Hepatic stellate cell (primary cell): Measurements from ENCODE around the gene MXD4.
"Not testable (repeated sequence)": the region's sequence is repeated elsewhere in the genome, so short reads cannot be mapped to it uniquely, and the experiment has no call there.

ENCODE experiments used
- DNase-seq: peaks from one replicate; pipeline ENCODE4 v3.0.0; 2011; ENCODE audit warnings: low spot score

MXD4 gene

GRCh38 chr4:2250357-2251072 is 11.4 kb downstream of the MXD4 start:
- DNase-seq: no peak

DNA sequence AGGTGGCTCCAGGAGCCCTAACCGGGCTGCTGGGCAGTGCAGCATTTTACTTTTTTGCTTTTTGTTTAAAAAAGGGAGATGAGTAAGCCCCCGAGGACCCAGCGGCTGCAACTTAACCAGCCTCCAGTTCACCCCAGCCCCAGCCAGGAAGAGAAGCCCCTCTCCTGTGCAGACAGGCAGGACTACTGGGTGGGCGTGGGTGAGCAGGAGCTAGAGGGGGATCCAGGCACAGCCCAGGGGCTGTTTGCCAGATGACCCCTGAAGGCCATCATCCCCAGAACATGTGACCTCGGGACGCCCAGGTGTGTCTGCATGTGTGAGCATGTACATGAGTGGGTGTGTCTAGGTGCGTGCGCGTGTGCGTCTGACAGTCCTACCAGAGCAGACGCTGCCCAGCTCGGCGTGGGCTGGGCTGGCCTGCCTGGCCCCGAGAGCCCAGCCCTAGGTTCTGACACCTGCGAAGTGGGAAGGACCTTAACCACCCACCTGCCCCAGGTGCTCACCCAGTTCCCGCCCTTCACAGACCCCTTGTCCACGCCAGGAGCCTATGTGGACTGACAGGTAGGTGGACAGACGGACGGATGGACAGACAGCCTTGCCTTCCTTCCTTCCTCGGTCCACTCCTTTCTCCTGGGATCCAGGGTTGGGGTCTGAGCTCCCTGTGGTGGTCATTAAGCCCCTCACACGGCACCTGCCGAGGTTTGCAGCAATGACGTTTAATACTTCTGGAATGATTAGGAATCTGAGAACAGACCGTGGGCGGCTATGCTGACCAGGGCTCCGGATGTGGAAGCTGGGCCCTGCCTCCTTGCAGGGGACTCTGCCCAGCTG is 12.2 kb downstream of the MXD4 start:
- peak; percentile 2 for DNase-seq

GRCh38 chr4:2248821-2249261 is 13.1 kb downstream of the MXD4 start:
- DNase-seq: no peak

GRCh38 chr4:2248044-2248780 is 13.7 kb downstream of the MXD4 start:
- peak; percentile 2 for DNase-seq

DNA sequence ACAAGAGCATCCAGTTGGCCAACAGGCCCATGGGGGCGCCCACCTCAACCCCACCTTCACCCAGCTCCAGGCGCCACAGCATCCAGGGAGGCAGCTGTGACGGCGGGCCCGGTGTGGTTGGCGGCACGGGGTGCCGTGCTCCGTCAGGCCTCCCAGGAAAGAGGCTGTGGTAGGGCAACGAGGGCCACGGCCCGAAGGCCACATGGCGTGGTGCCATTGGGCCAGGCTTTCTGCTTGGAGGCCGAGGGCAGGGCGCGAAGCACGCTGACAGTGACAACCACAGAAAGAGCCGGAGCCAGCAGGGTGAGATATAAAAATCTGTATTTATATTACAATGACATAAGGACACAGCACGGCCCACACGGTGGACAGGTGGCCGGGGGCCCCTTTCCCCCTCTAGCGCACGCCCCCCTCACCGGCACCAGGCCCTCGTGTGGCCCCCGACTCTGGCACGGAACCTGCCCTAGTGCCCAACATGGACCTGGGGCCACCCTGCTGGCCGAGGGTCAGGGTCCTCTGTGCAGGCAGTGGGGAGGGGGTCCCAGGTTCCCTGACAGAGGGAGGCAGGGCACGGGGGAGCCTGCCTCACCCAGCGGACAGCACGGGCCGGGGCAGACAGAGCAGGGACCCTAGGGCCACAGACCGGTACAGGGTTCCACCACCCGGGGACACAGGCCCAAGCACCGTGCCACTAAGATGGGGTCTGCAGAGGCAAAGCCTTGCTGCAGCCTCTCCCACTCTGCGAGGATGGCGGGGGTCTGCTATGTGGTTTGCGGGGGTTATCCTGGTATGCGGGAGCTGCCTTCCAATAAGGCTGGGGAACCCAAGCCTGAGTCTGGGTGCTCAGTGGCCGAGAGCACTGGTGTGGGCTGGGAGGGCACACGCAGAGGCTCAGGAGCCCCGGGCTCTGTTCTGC is 14.5 kb downstream of the MXD4 start:
- DNase-seq: peak; percentile 2

DNA sequence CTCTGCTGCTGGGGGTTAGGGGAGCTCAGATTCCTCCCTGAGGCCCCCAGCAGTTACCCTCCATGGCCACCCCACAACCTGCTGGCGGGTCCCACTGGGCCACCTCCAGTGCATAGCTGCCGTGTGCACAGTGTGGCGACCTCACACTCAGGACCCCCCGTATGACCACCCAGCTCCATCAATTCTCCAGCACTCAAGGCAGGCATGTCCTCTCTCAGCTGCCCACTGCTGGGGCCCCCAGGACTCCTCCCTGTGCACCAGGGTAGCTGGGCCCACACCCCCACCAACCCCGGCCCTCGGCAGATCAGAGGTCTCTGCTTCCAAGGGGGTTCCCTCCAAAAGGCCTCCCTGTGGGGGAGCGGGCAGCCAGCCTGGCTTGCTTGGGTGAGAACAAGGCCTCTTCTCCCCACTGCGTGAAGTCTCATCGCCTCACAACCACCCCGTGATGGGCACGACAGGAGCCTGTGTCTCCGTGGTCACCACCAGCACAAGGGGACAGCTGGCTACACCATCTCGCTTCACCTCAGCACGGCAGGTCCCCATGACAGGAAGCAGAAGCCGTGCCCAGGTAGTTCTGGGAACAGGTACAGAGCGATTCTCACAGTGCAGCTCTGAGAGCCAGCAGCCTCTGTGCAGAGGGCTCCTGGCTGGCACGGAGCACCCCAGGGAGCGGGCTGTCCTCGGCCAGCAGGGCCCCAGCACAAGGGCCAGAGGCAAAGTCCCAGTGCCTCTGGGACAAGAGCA is 15.4 kb downstream of the MXD4 start:
- peak; percentile 4 for DNase-seq

GRCh38 chr4:2245787-2246275 is 16.1 kb downstream of the MXD4 start:
- peak; percentile 5 for DNase-seq

DNA sequence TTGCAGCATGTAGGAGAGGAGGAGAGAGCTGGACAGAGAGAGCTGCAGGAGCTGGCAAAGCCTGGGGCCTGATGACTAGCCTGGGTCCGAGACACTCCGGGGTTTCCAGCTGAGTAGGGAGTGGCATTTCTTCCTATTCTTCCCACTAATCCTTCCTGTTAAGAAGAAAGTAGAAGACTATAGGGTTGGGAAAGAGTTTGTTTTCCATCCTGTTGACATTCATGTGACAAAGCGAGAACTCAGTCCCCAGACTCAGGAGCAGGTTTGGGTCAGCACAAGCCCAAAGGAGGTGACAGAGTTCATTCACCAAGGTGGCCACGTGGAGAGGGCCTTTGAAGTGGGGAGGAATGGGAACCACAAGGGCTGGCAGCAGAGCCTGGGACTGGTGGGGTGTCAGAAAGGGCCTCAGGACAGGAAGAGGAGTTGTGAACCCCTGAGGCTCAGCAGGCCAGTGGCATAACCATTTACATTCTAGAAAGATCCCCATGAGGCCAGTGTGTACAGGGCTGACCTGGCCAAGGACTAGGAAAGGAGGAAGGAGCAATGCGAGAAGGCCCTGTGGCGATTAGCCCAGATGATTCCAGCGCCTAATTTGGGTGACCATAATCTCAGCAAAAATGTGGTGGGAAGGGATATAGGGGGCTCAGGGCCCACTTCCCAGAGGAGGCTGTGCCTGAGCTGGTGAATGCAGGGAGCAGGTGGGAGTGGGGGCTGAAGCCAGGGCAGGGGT is 16.7 kb downstream of the MXD4 start:
- peak; percentile 9 for DNase-seq

GRCh38 chr4:2243681-2244380 is 18.1 kb downstream of the MXD4 start:
- peak; percentile 61 for DNase-seq

- peak; percentile 100 for DNase-seq
Measured at GRCh38 chr4:2241410-2242353, 20.2 kb downstream of the MXD4 start, which contains the start of the genes HAUS3 and POLN. TSS of gene HAUS3 (minus strand) at chr4:2242121. CDS start at chr4:2240946, 1,175 bp downstream. TSS of gene POLN (minus strand) at chr4:2242121. CDS start at chr4:2229231, 12,890 bp downstream.

DNA sequence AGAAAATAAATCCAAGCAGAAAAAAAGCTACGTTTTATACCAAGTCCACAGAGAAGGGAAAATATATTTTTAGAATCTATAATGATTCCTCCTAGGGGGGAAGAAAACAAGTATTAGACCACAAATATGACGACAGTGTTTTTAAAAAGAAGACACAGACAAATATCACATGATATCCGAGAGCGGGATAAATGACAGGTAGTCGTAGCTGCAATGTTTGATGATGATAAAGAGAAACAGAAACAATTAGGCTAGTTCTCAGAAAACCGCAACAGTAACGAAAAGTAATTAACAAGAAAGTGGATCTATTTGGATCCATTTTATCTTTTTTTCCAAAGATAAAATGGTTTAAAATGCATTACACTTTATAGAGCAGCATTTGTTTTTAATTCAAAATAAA is 20.9 kb downstream of the MXD4 start:
- no peak for DNase-seq

DNA sequence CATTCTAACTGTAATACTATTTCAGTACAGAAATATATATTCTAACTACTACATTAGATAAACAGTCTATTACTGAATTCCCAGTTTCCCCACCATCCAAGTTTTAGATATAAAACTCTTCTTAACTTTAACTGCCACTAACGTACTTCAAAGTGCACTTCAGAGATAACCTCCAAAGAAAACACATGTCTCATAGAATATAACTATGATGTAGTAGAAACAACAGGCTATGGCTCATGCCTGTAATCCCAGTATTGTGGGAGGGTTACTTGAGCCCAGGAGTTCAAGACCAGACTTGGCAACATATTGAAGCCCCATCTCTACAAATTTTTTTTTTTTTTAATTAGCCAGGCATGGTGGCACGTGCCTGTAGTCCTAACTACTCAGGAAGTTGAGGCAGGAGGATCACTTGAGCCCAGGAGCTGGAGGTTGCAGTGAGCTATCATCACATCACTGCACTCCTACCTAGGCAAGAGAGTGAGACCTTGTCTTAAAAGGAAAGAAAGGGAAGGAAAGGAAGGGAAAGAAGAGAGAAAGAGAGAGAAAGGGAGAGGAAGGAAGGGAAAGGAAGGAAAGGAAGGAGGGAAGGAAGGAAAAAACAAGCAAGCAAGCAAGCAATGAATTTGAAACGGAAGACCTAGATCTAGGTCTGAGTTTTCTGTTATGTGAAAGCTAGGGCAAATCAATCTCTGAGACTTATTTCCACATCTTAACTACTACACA is 24.8 kb downstream of the MXD4 start:
- DNase-seq: no peak

GRCh38 chr4:2231082-2231481 is 30.8 kb downstream of the MXD4 start:
- DNase-seq: no peak

- no peak for DNase-seq
Measured at GRCh38 chr4:2226261-2226660, 35.6 kb downstream of the MXD4 start.

DNA sequence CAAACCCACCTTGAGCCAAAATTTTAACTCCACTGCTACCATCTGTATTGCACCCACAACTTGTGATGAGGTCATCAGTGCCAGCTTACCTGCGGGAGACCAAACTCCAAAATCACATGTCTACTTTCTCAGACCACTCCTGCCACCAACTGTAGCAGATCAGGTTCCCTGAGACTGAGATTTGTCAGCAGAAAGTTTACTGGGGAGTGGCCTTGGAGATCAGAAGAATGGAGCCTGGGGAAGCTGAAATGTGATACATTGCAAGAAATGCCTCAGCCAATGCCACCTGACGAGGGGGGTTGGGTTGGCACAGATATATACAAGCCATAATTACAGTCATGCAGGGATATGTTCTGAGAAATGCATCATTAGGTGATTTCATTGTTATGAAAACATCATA is 39.1 kb downstream of the MXD4 start:
- DNase-seq: no peak

DNA sequence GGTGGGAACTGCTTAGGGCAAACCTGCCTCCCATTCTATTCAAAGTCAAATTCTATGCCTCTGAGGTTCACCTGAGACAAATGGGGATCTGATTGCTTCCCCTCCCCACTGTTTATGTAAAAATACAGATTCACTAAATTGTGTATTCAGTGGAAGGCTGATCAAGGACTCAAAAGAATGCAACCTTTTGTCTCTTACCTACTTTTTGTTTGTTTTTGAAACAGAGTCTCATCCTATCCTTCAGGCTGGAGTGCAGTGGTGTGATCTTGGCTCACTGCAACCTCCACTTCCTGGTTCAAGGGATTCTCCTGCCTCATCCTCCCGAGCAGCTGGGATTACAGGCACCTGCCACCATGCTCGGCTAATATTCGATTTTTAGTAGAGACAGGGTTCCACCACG is 40.5 kb downstream of the MXD4 start:
- DNase-seq: not testable (repeated sequence)

DNA sequence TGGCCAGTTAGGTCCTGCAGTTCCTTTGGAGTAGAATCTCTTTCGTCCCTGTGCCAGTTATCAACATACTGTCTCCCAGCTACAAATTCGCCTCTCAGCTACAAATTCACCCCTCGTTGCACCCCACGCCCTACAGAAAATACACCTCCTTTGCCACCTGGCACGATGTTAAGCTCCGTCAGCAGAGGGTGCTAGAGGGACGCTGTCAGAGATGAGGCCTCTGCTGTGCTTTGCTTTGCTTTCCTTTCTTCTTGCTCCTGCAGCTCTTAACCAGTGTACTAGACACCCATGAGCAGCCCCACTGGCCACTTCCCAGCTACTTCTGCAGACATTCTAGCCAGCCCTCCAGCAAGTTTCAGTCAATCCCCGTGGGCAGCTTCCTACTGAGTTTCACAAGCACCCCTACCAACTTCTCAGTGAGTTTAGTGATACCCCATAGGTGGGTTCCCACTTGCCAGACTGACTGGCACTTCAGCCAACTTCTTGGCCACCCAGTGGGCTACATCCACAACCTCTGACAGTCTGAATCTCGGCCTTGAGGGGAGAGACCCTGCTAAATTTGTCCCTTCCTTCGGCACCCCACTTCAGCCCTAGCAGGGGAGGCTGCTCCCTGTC is 41.8 kb downstream of the MXD4 start:
- peak; percentile 47 for DNase-seq
